Bronchial epithelial cell (primary cell): Measurements from ENCODE around the gene SEMA3F. TPM values are rescaled to one million over a fixed set of nuclear protein-coding genes. Genes with fewer than 3 reads are reported as not detected.
A peak's percentile ranks its signal among the peaks of the same experiment; 100 is the strongest.

Experiments used
- DNase-seq: peaks from one replicate; pipeline ENCODE4 v3.0.0-alpha.2; 2010; ENCODE audit warnings: low read depth
- FAIRE-seq: peaks from 2 replicates; lab custom pipeline; 2011; peaks lifted over from hg19 to GRCh38; lab: Jason Lieb, UNC
- H3K27me3 ChIP-seq: 2 replicates; pipeline ENCODE4 v1.5.1; 2011; ENCODE audit warnings: low read length; ENCODE audit not compliant: control insufficient read depth, insufficient read depth
- H3K36me3 ChIP-seq: 2 replicates; pipeline ENCODE4 v1.5.1; 2011; ENCODE audit warnings: low read length; ENCODE audit not compliant: control insufficient read depth, insufficient read depth
- H3K4me3 ChIP-seq: 2 replicates; pipeline ENCODE4 v1.5.1; 2011; ENCODE audit warnings: mild to moderate bottlenecking, low read depth, low read length, control low read depth
- total RNA-seq: library from RNA; depleted of rRNA; stranded (reverse); fragments of >200 nt; gene quantifications from 2 replicates; pipeline ENCODE4 v1.2.1, GENCODE V29; 2014
- TF ChIP-seq, protein P1 (sequence below): IDR thresholded peaks from 2 replicates; pipeline ENCODE4 v1.5.1; 2011; ENCODE audit warnings: mild to moderate bottlenecking, moderate library complexity, low read length, control low read depth, inconsistent platforms; ENCODE audit not compliant: insufficient read depth, severe bottlenecking

The SEMA3F gene
- total RNA-seq, result 35.5 and 76.0 TPM in 2 replicates

DNA sequence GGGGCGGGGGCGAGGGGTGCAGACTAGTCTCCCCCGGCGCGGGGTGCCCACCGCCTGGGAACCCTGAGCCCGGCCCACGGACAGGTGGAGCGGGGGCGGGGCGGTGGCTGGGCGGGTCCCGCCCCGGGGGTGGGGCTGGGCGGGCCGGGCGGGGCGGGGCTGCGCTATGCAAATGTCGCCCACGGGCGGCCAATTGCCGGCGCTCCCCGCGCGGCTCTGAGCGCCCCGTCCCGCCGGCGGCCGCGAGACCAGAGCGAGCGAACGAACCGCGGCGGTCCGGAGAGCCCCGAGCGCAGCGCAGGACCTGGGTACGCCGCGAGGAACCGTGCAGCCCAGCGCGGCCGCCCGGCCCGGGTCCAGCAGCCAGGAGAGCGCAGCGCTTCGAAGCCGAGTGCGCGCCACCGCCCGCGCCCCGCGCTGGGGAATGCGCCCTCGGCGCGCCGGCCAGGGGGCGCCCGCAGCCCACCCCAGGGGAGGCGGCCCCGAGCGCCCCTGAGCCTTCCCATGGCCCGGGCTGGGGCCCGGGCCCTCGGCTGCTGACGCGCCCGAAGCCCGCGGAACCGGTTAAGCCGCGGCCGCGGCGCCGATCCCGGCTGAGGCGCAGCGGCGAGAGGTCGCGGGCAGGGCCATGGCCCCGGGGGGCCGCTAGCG, at the start of gene SEMA3F:
Gene SEMA3F (plus strand): TSS at position 485 of the 651 bp plus-strand sequence. CDS start 4,299 bp downstream, outside the sequence.
- TF ChIP-seq, protein P1, sequence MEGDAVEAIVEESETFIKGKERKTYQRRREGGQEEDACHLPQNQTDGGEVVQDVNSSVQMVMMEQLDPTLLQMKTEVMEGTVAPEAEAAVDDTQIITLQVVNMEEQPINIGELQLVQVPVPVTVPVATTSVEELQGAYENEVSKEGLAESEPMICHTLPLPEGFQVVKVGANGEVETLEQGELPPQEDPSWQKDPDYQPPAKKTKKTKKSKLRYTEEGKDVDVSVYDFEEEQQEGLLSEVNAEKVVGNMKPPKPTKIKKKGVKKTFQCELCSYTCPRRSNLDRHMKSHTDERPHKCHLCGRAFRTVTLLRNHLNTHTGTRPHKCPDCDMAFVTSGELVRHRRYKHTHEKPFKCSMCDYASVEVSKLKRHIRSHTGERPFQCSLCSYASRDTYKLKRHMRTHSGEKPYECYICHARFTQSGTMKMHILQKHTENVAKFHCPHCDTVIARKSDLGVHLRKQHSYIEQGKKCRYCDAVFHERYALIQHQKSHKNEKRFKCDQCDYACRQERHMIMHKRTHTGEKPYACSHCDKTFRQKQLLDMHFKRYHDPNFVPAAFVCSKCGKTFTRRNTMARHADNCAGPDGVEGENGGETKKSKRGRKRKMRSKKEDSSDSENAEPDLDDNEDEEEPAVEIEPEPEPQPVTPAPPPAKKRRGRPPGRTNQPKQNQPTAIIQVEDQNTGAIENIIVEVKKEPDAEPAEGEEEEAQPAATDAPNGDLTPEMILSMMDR, result peak; percentile 9
- FAIRE-seq (no peak), DNase-seq (no peak)
- H3K4me3 ChIP-seq, result peak within 1 kb of the TSS; percentile 70
- peaks cover 7% of the 10 kb centered on the region for H3K36me3 ChIP-seq
- H3K27me3 ChIP-seq, result no peaks in the 10 kb centered on the region

DNA sequence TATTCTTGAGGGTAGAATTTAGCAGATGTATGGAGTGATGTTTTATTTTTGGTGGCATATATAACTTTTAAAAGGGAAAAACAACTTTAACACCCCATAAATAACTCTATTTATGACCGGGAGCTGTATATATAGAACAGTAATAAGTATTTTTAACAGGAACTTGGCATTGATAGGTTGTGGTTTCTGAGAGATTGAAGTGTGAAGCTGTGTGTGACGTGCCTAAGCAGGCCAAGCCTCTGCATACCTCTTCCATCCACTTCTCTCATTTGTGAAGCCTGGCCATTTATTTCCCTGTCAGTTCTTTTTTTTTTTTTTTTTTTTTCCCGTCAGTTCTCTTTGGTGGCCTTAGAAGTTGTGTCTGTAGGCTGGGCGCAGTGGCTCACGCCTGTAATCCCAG, 43.4 kb upstream of the SEMA3F start:
- FAIRE-seq, result no peak
- Histone ChIP-seq H3K4me3 (no peak overlapping the region), H3K27me3 (no peaks in the 10 kb centered on the region), H3K36me3 (peaks cover 33% of the 10 kb centered on the region)
- TF ChIP-seq, protein P1, result no peak
- no peak for DNase-seq

DNA sequence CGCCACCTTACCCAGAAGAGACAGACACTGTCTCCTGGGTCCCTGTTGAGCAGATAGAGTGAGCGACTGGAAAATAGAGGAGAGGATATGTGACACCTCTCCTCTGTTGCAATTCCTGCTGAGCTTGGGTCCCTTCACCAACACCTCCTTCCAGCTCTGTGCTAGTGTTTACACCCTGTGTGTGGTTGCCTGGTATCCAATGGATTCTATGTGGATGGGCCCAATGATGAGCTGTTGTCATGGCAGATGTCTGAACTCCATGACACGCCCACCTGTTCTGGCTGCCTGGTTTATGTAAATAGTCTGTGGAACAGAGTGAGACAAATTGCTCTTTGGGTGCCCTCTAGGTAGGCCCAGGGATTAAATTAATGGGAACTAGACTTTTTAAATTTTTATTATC, 42.7 kb upstream of the SEMA3F start:
- Histone ChIP-seq H3K4me3 (no peak overlapping the region), H3K36me3 (peaks cover 34% of the 10 kb centered on the region), H3K27me3 (no peaks in the 10 kb centered on the region)
- TF ChIP-seq, protein P1, result no peak
- no peak for FAIRE-seq
- DNase-seq, result no peak

DNA sequence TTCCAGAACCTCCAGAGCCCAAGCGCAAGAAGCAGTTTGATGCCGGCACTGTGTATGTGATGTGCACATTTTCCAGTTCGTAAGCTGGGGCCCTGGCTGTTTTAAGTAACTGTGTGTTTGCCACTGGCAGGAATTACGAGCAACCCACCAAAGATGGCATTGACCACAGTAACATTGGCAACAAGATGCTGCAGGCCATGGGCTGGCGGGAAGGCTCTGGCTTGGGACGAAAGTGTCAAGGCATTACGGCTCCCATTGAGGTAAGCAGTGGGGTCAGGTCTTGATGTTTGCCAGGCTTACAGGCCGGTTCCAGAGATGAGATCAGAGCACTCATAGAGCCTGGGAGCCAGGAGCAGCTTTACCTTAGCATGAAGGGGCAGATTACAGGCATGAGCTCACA, 38.0 kb upstream of the SEMA3F start:
- H3K27me3 ChIP-seq, result no peaks in the 10 kb centered on the region
- no peak overlapping the region for H3K4me3 ChIP-seq
- DNase-seq (no peak), FAIRE-seq (peak; percentile 75)
- TF ChIP-seq, protein P1, result no peak
- H3K36me3 ChIP-seq, result peaks cover 31% of the 10 kb centered on the region

DNA sequence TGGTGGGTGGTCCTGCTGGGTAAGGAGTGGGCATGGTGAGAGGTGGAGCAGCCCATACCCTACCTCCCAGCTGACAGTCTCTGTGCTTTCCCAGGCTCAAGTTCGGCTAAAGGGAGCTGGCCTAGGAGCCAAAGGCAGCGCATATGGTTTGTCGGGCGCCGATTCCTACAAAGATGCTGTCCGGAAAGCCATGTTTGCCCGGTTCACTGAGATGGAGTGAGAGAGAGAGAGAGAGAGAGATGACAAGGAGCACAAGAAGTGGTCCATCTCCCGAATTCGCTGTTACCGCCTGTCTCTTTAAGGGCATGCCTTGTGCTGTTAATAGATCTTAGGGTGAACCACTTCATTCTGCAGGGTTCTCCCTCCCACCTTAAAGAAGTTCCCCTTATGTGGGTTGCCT, 36.9 kb upstream of the SEMA3F start:
- Histone ChIP-seq H3K27me3 (no peaks in the 10 kb centered on the region), H3K4me3 (no peak overlapping the region), H3K36me3 (peaks cover 29% of the 10 kb centered on the region)
- no peak for FAIRE-seq
- no peak for DNase-seq
- TF ChIP-seq, protein P1, result no peak

DNA sequence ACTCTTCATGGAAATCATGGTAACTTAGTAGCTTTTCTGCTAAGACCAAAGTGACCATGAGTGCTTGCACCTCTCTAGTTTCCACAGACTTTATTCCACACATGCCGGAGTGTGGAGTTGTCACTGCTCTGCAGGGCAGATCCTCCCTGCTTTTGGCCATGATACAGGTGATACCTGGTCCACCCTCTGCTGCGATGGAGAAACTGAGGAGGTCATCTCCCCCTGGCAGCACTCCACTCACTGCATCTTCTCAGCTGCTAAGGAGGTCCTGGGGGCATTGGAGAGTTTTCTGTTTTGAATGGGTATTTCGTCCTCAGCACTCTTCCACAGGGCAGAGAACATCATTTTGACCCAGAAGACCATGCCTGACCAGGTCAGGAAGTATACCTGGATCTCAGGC, 35.3 kb upstream of the SEMA3F start:
- Histone ChIP-seq H3K4me3 (no peak overlapping the region), H3K36me3 (peaks cover 21% of the 10 kb centered on the region), H3K27me3 (no peaks in the 10 kb centered on the region)
- TF ChIP-seq, protein P1, result no peak
- FAIRE-seq (no peak), DNase-seq (no peak)
